ENCODE data around the gene GOLGA6D.
"Not testable (repeated sequence)": the region's sequence is repeated elsewhere in the genome, so short reads cannot be mapped to it uniquely, and the experiment has no call there.

Gene GOLGA6D

GRCh38 chr15:75335313-75335704 lies 52.7 kb downstream of the GOLGA6D start:
- no peak for DNase-seq

- DNase-seq: peak; percentile 97
These were observed 53.2 kb downstream of the GOLGA6D start, which contains the start of gene COMMD4 for GRCh38 chr15:75335705-75336355. Gene COMMD4 (plus strand): TSS chr15:75336063. CDS start chr15:75336090, 27 bp downstream.

- DNase-seq: no peak
These were observed 56.1 kb downstream of the GOLGA6D start for GRCh38 chr15:75338661-75339240.

GRCh38 chr15:75339531-75340240 lies 57.1 kb downstream of the GOLGA6D start:
- no peak for DNase-seq

- no peak for DNase-seq
These were observed 59.6 kb downstream of the GOLGA6D start for GRCh38 chr15:75342221-75342620.

GRCh38 chr15:75343953-75344352 lies 61.3 kb downstream of the GOLGA6D start:
- DNase-seq: not testable (repeated sequence)
